SK-N-SH treated with all-trans-retinoic acid at 6 μM for 48 hours (cell line): ENCODE measurements around the gene DDX10.

Source experiments
- ATAC-seq: fragments of 200-7000 bp; cut with Tn5 transposase; 3 replicates; pipeline ENCODE4 v1.9.1; 2020; ENCODE audit warnings: mild to moderate bottlenecking, moderate library complexity
- ARNTL ChIP-seq: fragments of 450-650 bp; formaldehyde crosslinking; IDR thresholded peaks from 2 replicates; pipeline ENCODE4 v1.5.0; 2020; ENCODE audit warnings: low read depth, mild to moderate bottlenecking, moderate library complexity, borderline replicate concordance
- BACH2 ChIP-seq: fragments of 250-450 bp; sonication (Bioruptor Pico); IDR thresholded peaks from 2 replicates; pipeline ENCODE4 v1.9.0; 2021; ENCODE audit warnings: mild to moderate bottlenecking, borderline replicate concordance
- CREB5 ChIP-seq: fragments of 250-450 bp; sonication (Bioruptor Pico); IDR thresholded peaks from 2 replicates; pipeline ENCODE4 v1.5.1; 2020; ENCODE audit warnings: low read depth, mild to moderate bottlenecking, moderate library complexity
- CSDC2 ChIP-seq: fragments of 250-450 bp; sonication (Bioruptor Pico); IDR thresholded peaks from 2 replicates; pipeline ENCODE4 v1.5.0; 2020; ENCODE audit warnings: mild to moderate bottlenecking, moderate library complexity
- ESRRG ChIP-seq: fragments of 250-450 bp; sonication (Bioruptor Pico); IDR thresholded peaks from 2 replicates; pipeline ENCODE4 v1.6.1; 2021; ENCODE audit warnings: mild to moderate bottlenecking
- GLIS3 ChIP-seq: fragments of 250-450 bp; sonication (Bioruptor Pico); IDR thresholded peaks from 2 replicates; pipeline ENCODE4 v1.5.0; 2020; ENCODE audit warnings: mild to moderate bottlenecking, moderate library complexity
- ISL1 ChIP-seq: fragments of 250-450 bp; sonication (Bioruptor Pico); IDR thresholded peaks from 2 replicates; pipeline ENCODE4 v2.1.2; 2022; ENCODE audit warnings: mild to moderate bottlenecking, moderate library complexity
- OSR1 ChIP-seq: fragments of 250-450 bp; sonication (Bioruptor Pico); IDR thresholded peaks from 2 replicates; pipeline ENCODE4 v1.8.0; 2022; ENCODE audit warnings: moderate library complexity, mild to moderate bottlenecking, inconsistent platforms
- PATZ1 ChIP-seq: fragments of 250-450 bp; sonication (Bioruptor Pico); IDR thresholded peaks from 2 replicates; pipeline ENCODE4 v1.8.0; 2020; ENCODE audit warnings: mild to moderate bottlenecking, moderate library complexity, borderline replicate concordance
- POU6F1 ChIP-seq: fragments of 250-450 bp; sonication (Bioruptor Pico); IDR thresholded peaks from 2 replicates; pipeline ENCODE4 v1.8.0; 2021; ENCODE audit warnings: low read depth, mild to moderate bottlenecking, moderate library complexity, borderline replicate concordance
- RARB ChIP-seq: fragments of 250-450 bp; sonication (Bioruptor Pico); IDR thresholded peaks from 2 replicates; pipeline ENCODE4 v1.8.0; 2021; ENCODE audit warnings: mild to moderate bottlenecking, moderate library complexity
- SNAI2 ChIP-seq: fragments of 250-450 bp; sonication (Bioruptor Pico); IDR thresholded peaks from 2 replicates; pipeline ENCODE4 v1.5.0; 2020; ENCODE audit warnings: mild to moderate bottlenecking, moderate library complexity
- TCF4 ChIP-seq: fragments of 250-450 bp; sonication (Bioruptor Pico); IDR thresholded peaks from 2 replicates; pipeline ENCODE4 v1.8.0; 2021; ENCODE audit warnings: mild to moderate bottlenecking, moderate library complexity, borderline replicate concordance
- TOX ChIP-seq: fragments of 250-450 bp; sonication (Bioruptor Pico); IDR thresholded peaks from 2 replicates; pipeline ENCODE4 v1.8.0; 2021; ENCODE audit warnings: mild to moderate bottlenecking, moderate library complexity, borderline replicate concordance
- TSHZ2 ChIP-seq: fragments of 250-450 bp; sonication (Bioruptor Pico); IDR thresholded peaks from 2 replicates; pipeline ENCODE4 v1.5.0; 2020; ENCODE audit warnings: mild to moderate bottlenecking, moderate library complexity
- ZC3H10 ChIP-seq: fragments of 250-450 bp; sonication (Bioruptor Pico); IDR thresholded peaks from 2 replicates; pipeline ENCODE4 v1.5.1; 2021; ENCODE audit warnings: mild to moderate bottlenecking, moderate library complexity
- ZFP3 ChIP-seq: fragments of 250-450 bp; sonication (Bioruptor Pico); IDR thresholded peaks from 2 replicates; pipeline ENCODE4 v1.5.0; 2020; ENCODE audit warnings: mild to moderate bottlenecking, moderate library complexity
- ZFP30 ChIP-seq: fragments of 450-650 bp; formaldehyde crosslinking; IDR thresholded peaks from 2 replicates; pipeline ENCODE4 v1.5.0; 2022; ENCODE audit warnings: mild to moderate bottlenecking, moderate library complexity
- ZNF70 ChIP-seq: fragments of 450-650 bp; formaldehyde crosslinking; IDR thresholded peaks from 2 replicates; pipeline ENCODE4 v1.5.0; 2020; ENCODE audit warnings: mild to moderate bottlenecking, moderate library complexity

The DDX10 gene

GRCh38 chr11:108909921-108910320 is 245.1 kb downstream of the DDX10 start (continued):
- TF ChIP-seq POU6F1 (CRISPR knock-in tag), result no peak

- no peak for ATAC-seq
- TF ChIP-seq TOX (CRISPR knock-in tag), result no peak
- no peak for TF ChIP-seq ZFP3
- TF ChIP-seq TSHZ2 (CRISPR knock-in tag), result no peak
- TF ChIP-seq RARB (CRISPR knock-in tag), result no peak
- TF ChIP-seq CSDC2 (CRISPR knock-in tag), result no peak
- TF ChIP-seq ESRRG (CRISPR knock-in tag), result no peak
- TF ChIP-seq PATZ1 (CRISPR knock-in tag), result no peak
- no peak for TF ChIP-seq ZFP30 (CRISPR knock-in tag)
- no peak for TF ChIP-seq ISL1 (CRISPR knock-in tag)
- TF ChIP-seq GLIS3 (CRISPR knock-in tag), result no peak
- TF ChIP-seq TCF4 (CRISPR knock-in tag), result no peak
- no peak for TF ChIP-seq ZNF70 (CRISPR knock-in tag)
- TF ChIP-seq ARNTL (CRISPR knock-in tag), result no peak
Measured at GRCh38 chr11:108912581-108912980, 247.7 kb downstream of the DDX10 start.

- no peak for ATAC-seq
- TF ChIP-seq ISL1 (CRISPR knock-in tag) (no peak), OSR1 (no peak), SNAI2 (CRISPR knock-in tag) (no peak), BACH2 (CRISPR knock-in tag) (no peak), GLIS3 (CRISPR knock-in tag) (no peak), TSHZ2 (CRISPR knock-in tag) (no peak), TCF4 (CRISPR knock-in tag) (no peak), CSDC2 (CRISPR knock-in tag) (no peak), ZC3H10 (no peak), CREB5 (no peak), TOX (CRISPR knock-in tag) (no peak), ZFP3 (no peak)
Measured at GRCh38 chr11:108913204-108913603, 248.3 kb downstream of the DDX10 start.
